K562 (cell line): ENCODE data around the gene NDST3. TPM values are rescaled to one million over a fixed set of nuclear protein-coding genes. Genes with fewer than 3 reads are reported as not detected.

Experiments used
- ATAC-seq: fragments of 200-7000 bp; cut with Tn5 transposase; 3 replicates; pipeline ENCODE4 v1.9.1; 2020; ENCODE audit warnings: moderate library complexity
- Bru-seq: library from RNA; stranded (reverse); fragments of 400-500 nt; gene quantifications from one replicate; lab custom pipeline; 2021; lab: Mats Ljungman, UMichigan
- BruChase-seq, 2 experiments: library from RNA; stranded (reverse); fragments of 400-500 nt; gene quantifications; one replicate each; lab custom pipeline; 2021; lab: Mats Ljungman, UMichigan
- BruUV-seq: library from RNA; stranded (reverse); fragments of 400-500 nt; replicated peaks from 2 replicates; lab custom pipeline; 2021; lab: Mats Ljungman, UMichigan
- CTCF ChIA-PET: fragments of 300-600 bp; formaldehyde crosslinking; extraction: SDS; loops from one replicate; lab custom pipeline; 2021; ENCODE audit warnings: low intra/inter-chr PET ratio; lab: Yijun Ruan, JAX
- POLR2A ChIA-PET: fragments of 300-600, 350-650 bp; sonication (Branson Sonifier 250); formaldehyde crosslinking; extraction: SDS; loops from one replicate; lab custom pipeline; 2021; ENCODE audit warnings: antibody characterized with exemption, inconsistent platforms; lab: Yijun Ruan, JAX
- DNase-seq, 4 experiments: peaks; one replicate each; pipeline versions ENCODE4 v3.0.0 to v3.0.0-alpha.2; 2011 to 2018; ENCODE audit warnings: low spot score in 3 of 4, mixed read lengths in 3 of 4; ENCODE audit errors: extremely low read depth in 1 of 4
- FAIRE-seq: peaks from 2 replicates; lab custom pipeline; 2011; peaks lifted over from hg19 to GRCh38; lab: Jason Lieb, UNC
- H2AFZ ChIP-seq: 2 replicates; pipeline ENCODE4 v1.6.0; 2011; ENCODE audit warnings: low read depth, low read length, control low read depth, inconsistent platforms
- H3K27ac ChIP-seq: fragments of 200-600 bp; 3 replicates; pipeline ENCODE4 v1.8.0; 2011; ENCODE audit warnings: low read depth, mild to moderate bottlenecking, control low read depth, inconsistent platforms, low read length, moderate library complexity, mixed read lengths; ENCODE audit errors: extremely low read depth
- H3K27me3 ChIP-seq, 2 experiments: fragments of 300-600 bp in 1 of 2; 2 replicates in 1 of 2; 3 replicates in 1 of 2; pipeline versions ENCODE4 v1.6.0 to v1.8.0; 2011; ENCODE audit warnings: inconsistent platforms in 2 of 2, low read length in 2 of 2, mild to moderate bottlenecking in 1 of 2, mixed read lengths in 1 of 2, moderate library complexity in 1 of 2; ENCODE audit not compliant: control insufficient read depth in 2 of 2, insufficient read depth in 2 of 2
- H3K36me3 ChIP-seq: fragments of 300-600 bp; 3 replicates; pipeline ENCODE4 v1.8.0; 2011; ENCODE audit warnings: mild to moderate bottlenecking, low read length, inconsistent platforms; ENCODE audit not compliant: control insufficient read depth, insufficient read depth
- H3K4me1 ChIP-seq, 2 experiments: fragments of 200-600 bp in 1 of 2; replicated peaks in 1 of 2; 2 replicates in 1 of 2; 3 replicates in 1 of 2; pipeline versions ENCODE4 v1.5.1 to v1.8.0; 2011; ENCODE audit warnings: inconsistent platforms in 2 of 2, low read length in 2 of 2, mild to moderate bottlenecking in 1 of 2, mixed read lengths in 1 of 2, moderate library complexity in 1 of 2; ENCODE audit not compliant: control insufficient read depth in 2 of 2, insufficient read depth in 2 of 2
- H3K4me2 ChIP-seq: 2 replicates; pipeline ENCODE4 v1.6.1; 2011; ENCODE audit warnings: low read length, control low read depth, inconsistent platforms, mixed read lengths; ENCODE audit not compliant: insufficient read depth
- H3K4me3 ChIP-seq: fragments of 200-600 bp; sonication (generic), shearing (Covaris generic); 2 replicates; pipeline ENCODE4 v1.5.1; 2016; ENCODE audit warnings: control low read depth, inconsistent platforms
- H3K79me2 ChIP-seq: fragments of 200-600 bp; 3 replicates; pipeline ENCODE4 v1.8.0; 2011; ENCODE audit warnings: low read length, inconsistent platforms; ENCODE audit not compliant: control insufficient read depth, insufficient read depth
- H3K9ac ChIP-seq, 2 experiments: 2 replicates each; pipeline versions ENCODE4 v1.6.0 to v1.6.1; 2011; ENCODE audit warnings: low read depth in 2 of 2, low read length in 2 of 2, control low read depth in 1 of 2, inconsistent platforms in 1 of 2, mild to moderate bottlenecking in 1 of 2, mixed read lengths in 1 of 2; ENCODE audit not compliant: insufficient read depth in 1 of 2
- H3K9me1 ChIP-seq: one replicate; pipeline ENCODE4 v1.6.0; 2011; ENCODE audit warnings: inconsistent platforms, mild to moderate bottlenecking, low read length, moderate library complexity; ENCODE audit not compliant: control insufficient read depth, insufficient read depth
- H3K9me3 ChIP-seq: replicated peaks from 2 replicates; pipeline ENCODE4 v1.5.1; 2011; ENCODE audit warnings: low read depth, low read length, inconsistent platforms; ENCODE audit not compliant: control insufficient read depth, insufficient read depth
- H4K20me1 ChIP-seq: replicated peaks from 2 replicates; pipeline ENCODE4 v1.6.1; 2011; ENCODE audit warnings: low read length, inconsistent platforms, mixed read lengths; ENCODE audit not compliant: control insufficient read depth, insufficient read depth
- BRD4 ChIP-seq: fragments of 200-600 bp; sonication (generic); IDR thresholded peaks from 2 replicates; pipeline ENCODE4 v1.6.1; 2017; ENCODE audit warnings: inconsistent platforms
- CTCF ChIP-seq, 3 experiments: IDR thresholded peaks in 2 of 3; conservative IDR thresholded peaks in 1 of 3; 2 replicates each; pipeline ENCODE4 v1.5.1; 2011 to 2012; ENCODE audit warnings: low read length in 3 of 3, mild to moderate bottlenecking in 3 of 3, control low read depth in 2 of 3, improper control_type of control experiment in 1 of 3, inconsistent platforms in 1 of 3, low read depth in 1 of 3, mixed read lengths in 1 of 3, moderate library complexity in 1 of 3; ENCODE audit not compliant: insufficient read depth in 2 of 3
- EZH2 ChIP-seq: IDR thresholded peaks from 2 replicates; pipeline ENCODE4 v1.6.1; 2012; ENCODE audit warnings: low read depth, mild to moderate bottlenecking, inconsistent platforms, low read length, borderline replicate concordance
- GTF2F1 ChIP-seq: IDR thresholded peaks from 2 replicates; pipeline ENCODE4 v1.6.1; 2011; ENCODE audit warnings: low read depth, low read length, improper control_type of control experiment
- JUNB ChIP-seq: fragments of 450-650 bp; formaldehyde crosslinking; conservative IDR thresholded peaks from 2 replicates; pipeline ENCODE4 v1.4.0; 2020; ENCODE audit warnings: mild to moderate bottlenecking
- KAT2B ChIP-seq: IDR thresholded peaks from one replicate; pipeline ENCODE4 v1.6.1; 2012; ENCODE audit warnings: low read depth, mild to moderate bottlenecking, control low read depth, inconsistent platforms, low read length, moderate library complexity
- RAD21 ChIP-seq, 2 experiments: fragments of 250-450 bp in 1 of 2; fragments of 450-650 bp in 1 of 2; sonication (Bioruptor Pico) in 1 of 2; formaldehyde crosslinking in 1 of 2; IDR thresholded peaks in 1 of 2; conservative IDR thresholded peaks in 1 of 2; 2 replicates each; pipeline versions ENCODE4 v1.4.0 to v1.8.0; 2020 to 2022; ENCODE audit warnings: mild to moderate bottlenecking in 2 of 2, moderate library complexity in 1 of 2
- RBM39 ChIP-seq: fragments of 200-400 bp; formaldehyde crosslinking; optimal IDR thresholded peaks from 2 replicates; pipeline ENCODE3; 2018; ENCODE audit warnings: low read depth, low read length
- RFX7 ChIP-seq: fragments of 250-450 bp; sonication (Bioruptor Pico); IDR thresholded peaks from 2 replicates; pipeline ENCODE4 v1.5.1; 2021; ENCODE audit warnings: mild to moderate bottlenecking
- SMAD4 ChIP-seq: fragments of 250-450 bp; sonication (Bioruptor Pico); conservative IDR thresholded peaks from 2 replicates; pipeline ENCODE4 v1.8.0; 2021; ENCODE audit warnings: inconsistent platforms, mild to moderate bottlenecking, moderate library complexity
- SP2 ChIP-seq: IDR thresholded peaks from 2 replicates; pipeline ENCODE4 v1.6.1; 2011; ENCODE audit warnings: mild to moderate bottlenecking, low read depth, low read length, moderate library complexity; ENCODE audit not compliant: poor library complexity, severe bottlenecking; ENCODE audit errors: extremely low read depth
- TCF7 ChIP-seq: sonication (generic); IDR thresholded peaks from 2 replicates; pipeline ENCODE4 v1.6.1; 2016; ENCODE audit warnings: antibody characterized with exemption, borderline replicate concordance
- ZBTB8A ChIP-seq: fragments of 450-650 bp; IDR thresholded peaks from 2 replicates; pipeline ENCODE4 v1.6.1; 2018; ENCODE audit warnings: mild to moderate bottlenecking, moderate library complexity; ENCODE audit not compliant: partially characterized antibody
- ZC3H11A ChIP-seq: IDR thresholded peaks from 2 replicates; pipeline ENCODE4 v1.6.1; 2012; ENCODE audit warnings: low read depth, low read length, improper control_type of control experiment
- ZFP30 ChIP-seq: fragments of 250-450 bp; sonication (Bioruptor Pico); IDR thresholded peaks from 2 replicates; pipeline ENCODE4 v1.8.0; 2022; ENCODE audit warnings: moderate library complexity, mild to moderate bottlenecking, inconsistent platforms, borderline replicate concordance
- WGBS: fragments of 100-300 bp; shearing (Covaris generic); methylation state at CpG from one replicate; pipeline ENCODE4 v1.1.6; 2016; ENCODE audit warnings: low coverage, mixed read lengths; ENCODE audit not compliant: insufficient coverage; ENCODE audit errors: missing lambda C conversion rate; 5-methylcytosine and 5-hydroxymethylcytosine counted together
- in situ Hi-C: fragments of 300-500 bp; cut with MboI; formaldehyde crosslinking; loops from 4 replicates; pipeline ENCODE4 v1.15.0; 2018; ENCODE audit warnings: inconsistent platforms, mixed read lengths
- intact Hi-C: fragments of 100-400 bp; cut with micrococcal nuclease; formaldehyde crosslinking; loops from 2 replicates; pipeline ENCODE4 v1.14.2; 2022
- long read RNA-seq, 3 experiments: library from polyadenylated mRNA in 2 of 3; library from RNA in 1 of 3; unstranded in 2 of 3; stranded (forward) in 1 of 3; transcript quantifications; one replicate each; pipeline ENCODE4 v2.0.0, GENCODE V29; 2019 to 2022
- polyA minus RNA-seq, 3 experiments: library from RNA; depleted of rRNA, polyadenylated mRNA; stranded (reverse); fragments of >200 nt; gene quantifications; 2 replicates each; pipeline ENCODE4 v1.2.3, GENCODE V29; 2011
- polyA plus RNA-seq, 8 experiments: library from polyadenylated mRNA; depleted of rRNA in 4 of 8; stranded (reverse) in 5 of 8; unstranded in 3 of 8; fragments of >200 nt; fragmentation: Nextera tagmentation in 2 of 8; fragmentation: Illumina TruSeq in 1 of 8; extraction: Ambion mirVana in 2 of 8; extraction: Trizol in 1 of 8; gene quantifications; 2 replicates each; pipeline versions ENCODE4 v1.2.1 to v1.2.3, GENCODE V29; 2011 to 2014; ENCODE audit warnings: inconsistent platforms in 1 of 8, missing spikeins in 1 of 8
- total RNA-seq, 7 experiments: library from RNA; depleted of rRNA in 6 of 7; stranded (reverse); fragments of >200 nt in 6 of 7; fragmentation: Illumina TruSeq in 2 of 7; extraction: Trizol in 2 of 7; gene quantifications; 2 replicates each; pipeline versions ENCODE4 v1.2.1 to v1.2.3, GENCODE V29; 2011 to 2021; ENCODE audit warnings: low replicate concordance in 1 of 7

Gene NDST3
- not detected in 2 replicates for total RNA-seq (2011; cell fraction: chromatin; rRNA removed; ENCODE audit: low replicate concordance)
- not detected in 2 replicates for total RNA-seq (2011; cell fraction: nucleolus; rRNA removed)
- not detected in 2 replicates for total RNA-seq (2011; cell fraction: nucleoplasm; rRNA removed)
- total RNA-seq (2014; rRNA removed): not detected in 2 replicates
- not detected in 2 replicates for total RNA-seq (2014; rRNA removed; fragmentation: Illumina TruSeq; extraction: Trizol)
- not detected in 2 replicates for total RNA-seq (2015; rRNA removed; fragmentation: Illumina TruSeq; extraction: Trizol)
- total RNA-seq (2021): not detected in 2 replicates
- not detected in 2 replicates for polyA plus RNA-seq (2011; rRNA removed)
- polyA plus RNA-seq (2011; cell fraction: cytosol; rRNA removed): not detected in 2 replicates
- not detected in 2 replicates for polyA plus RNA-seq (2011; cell fraction: nucleus; rRNA removed)
- not detected in 2 replicates for polyA plus RNA-seq (2012)
- not detected in 2 replicates for polyA plus RNA-seq (2014; fragmentation: Illumina TruSeq; extraction: Trizol)
- polyA plus RNA-seq (2014; fragmentation: Nextera tagmentation; extraction: Ambion mirVana): not detected
- not detected in 2 replicates for polyA plus RNA-seq (2014; rRNA removed)
- not detected in 2 replicates for polyA minus RNA-seq (2011; rRNA and poly(A)+ RNA removed)
- not detected in 2 replicates for polyA minus RNA-seq (2011; cell fraction: cytosol; rRNA and poly(A)+ RNA removed)
- polyA minus RNA-seq (2011; cell fraction: nucleus; rRNA and poly(A)+ RNA removed): not detected in 2 replicates
- Bru-seq, nascent RNA: percentile 0 among the genes with signal in this experiment
- BruChase-seq, experiment 1, labeled RNA remaining after a 2-hour chase: percentile 1 among the genes with signal in this experiment
- BruChase-seq, experiment 2, labeled RNA remaining after a 6-hour chase: percentile 1 among the genes with signal in this experiment
- long read RNA-seq, experiment 1: 0 reads
- long read RNA-seq, experiment 2: 0 reads
- long read RNA-seq, experiment 3: 0 reads

GRCh38 chr4:118034053-118034785, at the start of gene NDST3:
NDST3 (plus strand) TSS chr4:118034486; CDS start chr4:118053911, 19,425 bp downstream.
- no peaks in the 10 kb centered on the region for H3K27me3 ChIP-seq
- ChIA-PET POLR2A (no interaction called here), CTCF (no interaction called here)
- H3K9me3 ChIP-seq: no peaks in the 10 kb centered on the region
- no peak within 1 kb of the TSS for H3K4me3 ChIP-seq
- no peaks in the 10 kb centered on the region for H4K20me1 ChIP-seq
- H3K9me1 ChIP-seq: no peaks in the 10 kb centered on the region
- ATAC-seq (no peak), FAIRE-seq (no peak), DNase-seq (peak in 1 of 4 experiments; percentile 4)
- no peak within 1 kb of the TSS for H3K27ac ChIP-seq
- H3K4me1 ChIP-seq: peaks cover 0 to 7% of the 10 kb centered on the region in 2 experiments; a peak in 1 of 5 replicates
- H3K79me2 ChIP-seq: no peaks in the 10 kb centered on the region
- no peak within 1 kb of the TSS for H3K4me2 ChIP-seq
- intact Hi-C loops (no loop called here), in situ Hi-C loops (no loop called here)
- no peak within 1 kb of the TSS for H2AFZ ChIP-seq
- no peak for TF ChIP-seq RFX7 (CRISPR knock-in tag)
- no peak for TF ChIP-seq ZC3H11A
- TF ChIP-seq GTF2F1: no peak
- no peak for TF ChIP-seq ZBTB8A
- no peak for TF ChIP-seq SP2
- TF ChIP-seq ZFP30: no peak
- no peak for TF ChIP-seq BRD4
- TF ChIP-seq SMAD4 (CRISPR knock-in tag): no peak
- no peak for TF ChIP-seq JUNB (CRISPR knock-in tag)
- TF ChIP-seq RBM39: no peak
- 0 out of 6 replicates have a peak, but pooled peaks of 1 of the 3 experiments have one; percentile 5 for TF ChIP-seq CTCF (IDR thresholded peaks at IDR 0.05 in 2 of 3, conservative IDR thresholded peaks at IDR 0.05 in 1 of 3; ENCODE audit: insufficient read depth in 2 of 3, low read depth in 1 of 3, low read length in 3 of 3)
- TF ChIP-seq KAT2B: no peak
- TF ChIP-seq TCF7: no peak
- TF ChIP-seq EZH2: no peak
- TF ChIP-seq RAD21 (CRISPR knock-in tag; conservative IDR thresholded peaks at IDR 0.05 in 1 of 2, IDR thresholded peaks at IDR 0.05 in 1 of 2): peak; percentile 33 to 42; a peak in 3 of 4 replicates
- no peaks in the 10 kb centered on the region for H3K36me3 ChIP-seq
- WGBS: 3% methylated on average over 11 of the region's 11 CpGs
- no peak within 1 kb of the TSS for H3K9ac ChIP-seq
- BruUV-seq: no TSS peak
